Hepatocyte (in vitro differentiated cells): Measurements from ENCODE around the gene TRIM3. TPM values are rescaled to one million over a fixed set of nuclear protein-coding genes. Genes with fewer than 3 reads are reported as not detected.

ENCODE experiments used
- DNase-seq: peaks from one replicate; pipeline ENCODE4 v3.0.0-alpha.2; 2016; ENCODE audit warnings: low spot score
- H2AFZ ChIP-seq: fragments of 200-600 bp; sonication (generic); 2 replicates; pipeline ENCODE4 v1.6.0; 2016; ENCODE audit warnings: antibody characterized with exemption, mild to moderate bottlenecking
- H3K27ac ChIP-seq: fragments of 200-600 bp; sonication (generic); 2 replicates; pipeline ENCODE4 v1.5.1; 2016; ENCODE audit warnings: mild to moderate bottlenecking
- H3K27me3 ChIP-seq: fragments of 200-600 bp; sonication (generic); 2 replicates; pipeline ENCODE4 v1.6.1; 2016
- H3K36me3 ChIP-seq: fragments of 200-600 bp; sonication (generic); replicated peaks from 2 replicates; pipeline ENCODE4 v1.5.1; 2016; ENCODE audit warnings: low read depth; ENCODE audit not compliant: insufficient read depth
- H3K4me1 ChIP-seq: fragments of 200-600 bp; sonication (generic); 2 replicates; pipeline ENCODE4 v1.5.1; 2016; ENCODE audit warnings: mild to moderate bottlenecking, moderate library complexity; ENCODE audit not compliant: insufficient read depth
- H3K4me2 ChIP-seq: fragments of 200-600 bp; sonication (generic); 2 replicates; pipeline ENCODE4 v1.6.0; 2016
- H3K4me3 ChIP-seq: fragments of 200-600 bp; sonication (generic); 2 replicates; pipeline ENCODE4 v1.5.1; 2016; ENCODE audit warnings: mild to moderate bottlenecking
- H3K79me2 ChIP-seq: fragments of 200-600 bp; sonication (generic); 2 replicates; pipeline ENCODE4 v1.6.0; 2017; ENCODE audit warnings: mild to moderate bottlenecking
- H3K9me2 ChIP-seq: fragments of 200-600 bp; sonication (generic); replicated peaks from 2 replicates; pipeline ENCODE4 v1.6.0; 2017; ENCODE audit warnings: mild to moderate bottlenecking; ENCODE audit not compliant: insufficient read depth
- H3K9me3 ChIP-seq: fragments of 200-600 bp; sonication (generic); 2 replicates; pipeline ENCODE4 v1.5.1; 2016; ENCODE audit warnings: low read depth, mild to moderate bottlenecking
- H4K20me1 ChIP-seq: fragments of 200-600 bp; sonication (generic); 2 replicates; pipeline ENCODE4 v1.6.0; 2016; ENCODE audit warnings: mild to moderate bottlenecking; ENCODE audit not compliant: insufficient read depth, poor library complexity, severe bottlenecking
- EZH2 ChIP-seq: fragments of 200-600 bp; sonication (generic); IDR thresholded peaks from 2 replicates; pipeline ENCODE4 v1.6.1; 2016; ENCODE audit warnings: antibody characterized with exemption, mild to moderate bottlenecking, borderline replicate concordance
- EZH2phosphoT487 ChIP-seq: fragments of 200-600 bp; sonication (generic); IDR thresholded peaks from one replicate; pipeline ENCODE4 v1.6.1; 2018; ENCODE audit warnings: antibody characterized with exemption, mild to moderate bottlenecking, low read depth, moderate library complexity; ENCODE audit not compliant: unreplicated experiment, severe bottlenecking
- WGBS: methylation state at CpG from one replicate; pipeline ENCODE4 v1.1.6; 2016; ENCODE audit warnings: low lambda C conversion rate; ENCODE audit errors: missing lambda C conversion rate; 5-methylcytosine and 5-hydroxymethylcytosine counted together
- polyA plus RNA-seq: library from polyadenylated mRNA; unstranded; fragments of >200 nt; fragmentation: Nextera tagmentation; extraction: Ambion mirVana; gene quantifications from 2 replicates; pipeline ENCODE4 v1.2.1, GENCODE V29; 2016
- total RNA-seq: library from RNA; depleted of rRNA; stranded (reverse); fragments of >200 nt; gene quantifications from 2 replicates; pipeline ENCODE4 v1.2.3, GENCODE V29; 2014
- TF ChIP-seq, protein P1 (sequence below): fragments of 200-600 bp; sonication (generic); IDR thresholded peaks from 2 replicates; pipeline ENCODE4 v1.5.1; 2016; ENCODE audit warnings: antibody characterized with exemption, mild to moderate bottlenecking; ENCODE audit not compliant: poor library complexity

The TRIM3 gene
- total and polyA plus RNA-seq, 2 experiments from 2014 or later = 26.2 to 35.5 TPM

DNA sequence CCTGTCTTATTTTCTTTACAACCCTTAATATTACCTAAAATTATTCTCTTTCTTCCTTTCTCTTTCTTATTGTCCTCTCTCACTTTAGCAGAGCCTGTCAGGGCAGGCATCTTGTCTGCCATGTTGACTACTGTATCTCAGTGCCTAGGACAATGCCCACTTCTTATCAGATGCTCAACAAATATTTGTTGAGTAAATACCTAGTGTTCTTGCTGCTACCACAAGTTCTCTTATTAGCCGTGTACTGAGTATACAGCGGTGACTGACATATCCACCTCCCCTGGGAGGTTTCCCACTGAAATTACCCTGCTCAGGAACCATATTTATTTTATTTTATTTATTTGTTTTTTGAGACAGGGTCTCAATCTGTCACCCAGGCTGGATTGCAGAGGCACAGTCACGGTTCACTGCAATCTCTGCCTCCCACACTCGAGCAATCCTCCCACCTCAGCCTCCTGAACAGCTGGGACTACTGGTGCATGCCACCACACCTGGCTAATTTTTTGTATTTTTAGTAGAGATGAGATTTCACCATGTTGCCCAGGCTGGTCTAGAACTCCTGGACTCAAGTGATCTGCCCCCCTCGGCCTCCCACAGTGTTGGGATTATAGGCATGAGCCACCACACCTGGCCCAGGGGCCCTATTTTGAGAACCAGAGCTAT lies 39.6 kb downstream of the TRIM3 start:
- H3K4me1 ChIP-seq = no peaks in the 10 kb centered on the region
- no peak overlapping the region for H3K4me2 ChIP-seq
- 58% methylated on average over 5 of the region's 5 CpGs for WGBS
- H2AFZ ChIP-seq = no peak overlapping the region
- no peaks in the 10 kb centered on the region for H4K20me1 ChIP-seq
- H3K4me3 ChIP-seq = no peak overlapping the region
- H3K79me2 ChIP-seq = no peaks in the 10 kb centered on the region
- DNase-seq = no peak
- no peaks in the 10 kb centered on the region for H3K36me3 ChIP-seq
- TF ChIP-seq EZH2 (no peak), EZH2phosphoT487 (no peak)
- TF ChIP-seq, protein P1, sequence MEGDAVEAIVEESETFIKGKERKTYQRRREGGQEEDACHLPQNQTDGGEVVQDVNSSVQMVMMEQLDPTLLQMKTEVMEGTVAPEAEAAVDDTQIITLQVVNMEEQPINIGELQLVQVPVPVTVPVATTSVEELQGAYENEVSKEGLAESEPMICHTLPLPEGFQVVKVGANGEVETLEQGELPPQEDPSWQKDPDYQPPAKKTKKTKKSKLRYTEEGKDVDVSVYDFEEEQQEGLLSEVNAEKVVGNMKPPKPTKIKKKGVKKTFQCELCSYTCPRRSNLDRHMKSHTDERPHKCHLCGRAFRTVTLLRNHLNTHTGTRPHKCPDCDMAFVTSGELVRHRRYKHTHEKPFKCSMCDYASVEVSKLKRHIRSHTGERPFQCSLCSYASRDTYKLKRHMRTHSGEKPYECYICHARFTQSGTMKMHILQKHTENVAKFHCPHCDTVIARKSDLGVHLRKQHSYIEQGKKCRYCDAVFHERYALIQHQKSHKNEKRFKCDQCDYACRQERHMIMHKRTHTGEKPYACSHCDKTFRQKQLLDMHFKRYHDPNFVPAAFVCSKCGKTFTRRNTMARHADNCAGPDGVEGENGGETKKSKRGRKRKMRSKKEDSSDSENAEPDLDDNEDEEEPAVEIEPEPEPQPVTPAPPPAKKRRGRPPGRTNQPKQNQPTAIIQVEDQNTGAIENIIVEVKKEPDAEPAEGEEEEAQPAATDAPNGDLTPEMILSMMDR = no peak
- no peaks in the 10 kb centered on the region for H3K9me2 ChIP-seq
- H3K27me3 ChIP-seq = no peaks in the 10 kb centered on the region
- H3K9me3 ChIP-seq = no peaks in the 10 kb centered on the region
- H3K27ac ChIP-seq = no peak overlapping the region

- Histone ChIP-seq H3K79me2 (no peaks in the 10 kb centered on the region), H2AFZ (no peak overlapping the region), H4K20me1 (no peaks in the 10 kb centered on the region), H3K9me2 (no peaks in the 10 kb centered on the region), H3K4me3 (no peak overlapping the region), H3K36me3 (no peaks in the 10 kb centered on the region), H3K4me1 (no peaks in the 10 kb centered on the region), H3K9me3 (no peaks in the 10 kb centered on the region), H3K27me3 (no peaks in the 10 kb centered on the region), H3K4me2 (no peak overlapping the region), H3K27ac (no peak overlapping the region)
- 84% methylated on average over 3 of the region's 3 CpGs for WGBS
- DNase-seq = no peak
- no peak for TF ChIP-seq EZH2
- TF ChIP-seq, protein P1 = no peak
- no peak for TF ChIP-seq EZH2phosphoT487
Observed at GRCh38 chr11:6431861-6432260, 41.9 kb downstream of the TRIM3 start.

DNA sequence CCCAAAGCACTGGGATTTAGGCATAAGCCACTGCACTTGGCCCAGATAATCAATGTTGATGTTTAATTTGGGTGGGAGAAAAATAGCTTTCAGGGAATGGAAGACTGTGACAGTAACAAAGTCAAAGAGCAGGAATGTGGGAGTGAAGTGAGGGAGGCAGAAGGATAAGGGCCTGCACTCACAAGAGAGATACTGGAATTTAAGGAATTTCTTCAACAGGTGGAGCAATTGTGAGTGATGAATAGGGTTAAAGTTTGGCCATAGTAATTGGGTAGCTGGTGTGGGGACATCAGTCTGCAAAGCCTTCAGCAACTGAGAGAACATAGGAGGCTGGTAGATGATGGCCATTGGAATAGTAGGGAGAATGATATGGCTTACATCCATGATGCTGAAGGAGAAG lies 46.2 kb downstream of the TRIM3 start:
- no peaks in the 10 kb centered on the region for H3K79me2 ChIP-seq
- DNase-seq = no peak
- H2AFZ ChIP-seq = no peak overlapping the region
- H3K9me3 ChIP-seq = no peaks in the 10 kb centered on the region
- no peaks in the 10 kb centered on the region for H3K36me3 ChIP-seq
- no peak overlapping the region for H3K4me3 ChIP-seq
- H3K4me1 ChIP-seq = no peaks in the 10 kb centered on the region
- no peaks in the 10 kb centered on the region for H3K9me2 ChIP-seq
- no peaks in the 10 kb centered on the region for H3K27me3 ChIP-seq
- no peak overlapping the region for H3K27ac ChIP-seq
- H4K20me1 ChIP-seq = no peaks in the 10 kb centered on the region
- TF ChIP-seq, protein P1 = no peak
- no peak for TF ChIP-seq EZH2
- TF ChIP-seq EZH2phosphoT487 = no peak
- no peak overlapping the region for H3K4me2 ChIP-seq
